B cell (primary cell): ENCODE measurements around the gene TESPA1. TPM values are rescaled to one million over a fixed set of nuclear protein-coding genes. Genes with fewer than 3 reads are reported as not detected.

Experiments used
- ATAC-seq: fragments of 200-7000 bp; cut with Tn5 transposase; one replicate; pipeline ENCODE4 v1.10.0; 2021; ENCODE audit warnings: low read depth, mild to moderate bottlenecking, moderate number of reproducible peaks, moderate library complexity
- CTCF ChIA-PET: fragments of 350-600 bp; sonication (Branson Sonifier 250); formaldehyde crosslinking; loops from one replicate; lab custom pipeline; 2021; ENCODE audit warnings: antibody characterized with exemption, inconsistent platforms; lab: Charles Lee
- POLR2A ChIA-PET: fragments of 350-600 bp; sonication (Branson Sonifier 250); formaldehyde crosslinking; loops from one replicate; lab custom pipeline; 2021; ENCODE audit warnings: antibody characterized with exemption; lab: Charles Lee
- DNase-seq: peaks from one replicate; pipeline ENCODE4 v3.0.0; 2013
- H2AFZ ChIP-seq: 2 replicates; pipeline ENCODE4 v1.6.1; 2012; ENCODE audit warnings: mild to moderate bottlenecking, low read depth, low read length; ENCODE audit not compliant: insufficient read depth, poor library complexity, severe bottlenecking
- H3K27ac ChIP-seq, 2 donors: 1 replicate in 1 of 2; 2 replicates in 1 of 2; pipeline ENCODE4 v1.5.1; 2012 to 2013; ENCODE audit warnings: low read length in 2 of 2, mild to moderate bottlenecking in 2 of 2, moderate library complexity in 1 of 2
- H3K27me3 ChIP-seq, 4 experiments: fragments of 200-600 bp in 1 of 4; sonication (generic) in 1 of 4; replicated peaks in 1 of 4; 1 replicate in 2 of 4; 2 replicates in 2 of 4; pipeline versions ENCODE4 v1.6.1 to v1.7.0; 2013 to 2016; ENCODE audit warnings: low read length in 3 of 4, mild to moderate bottlenecking in 2 of 4, mixed read lengths in 1 of 4, moderate library complexity in 1 of 4; ENCODE audit not compliant: insufficient read depth in 4 of 4, control insufficient read depth in 3 of 4; ENCODE audit errors: control extremely low read depth in 1 of 4
- H3K36me3 ChIP-seq, 2 experiments: replicated peaks in 1 of 2; 1 replicate in 1 of 2; 2 replicates in 1 of 2; pipeline versions ENCODE4 v1.6.1 to v1.7.1; 2013; ENCODE audit warnings: low read length in 1 of 2; ENCODE audit not compliant: insufficient read depth in 2 of 2, control insufficient read depth in 1 of 2; ENCODE audit errors: control extremely low read depth in 1 of 2, extremely low read depth in 1 of 2
- H3K4me1 ChIP-seq, 2 donors: fragments of 200-600 bp in 1 of 2; sonication (generic) in 1 of 2; 1 replicate in 1 of 2; 2 replicates in 1 of 2; pipeline versions ENCODE4 v1.5.1 to v1.6.1; 2013 to 2017; ENCODE audit warnings: low read length in 2 of 2; ENCODE audit not compliant: control insufficient read depth in 2 of 2, insufficient read depth in 2 of 2
- H3K4me2 ChIP-seq: replicated peaks from 2 replicates; pipeline ENCODE3; 2012; ENCODE audit warnings: mild to moderate bottlenecking, low read depth, low read length; ENCODE audit not compliant: poor library complexity, severe bottlenecking
- H3K4me3 ChIP-seq, 5 experiments: fragments of 200-600 bp in 1 of 5; sonication (generic) in 1 of 5; 1 replicate in 3 of 5; 2 replicates in 2 of 5; pipeline versions ENCODE4 v1.5.1 to v1.7.0; 2011 to 2016; ENCODE audit warnings: low read length in 4 of 5, mild to moderate bottlenecking in 4 of 5, low read depth in 2 of 5, control low read depth in 1 of 5, moderate library complexity in 1 of 5; ENCODE audit not compliant: insufficient read depth in 1 of 5; ENCODE audit errors: control extremely low read depth in 1 of 5, extremely low read depth in 1 of 5
- H3K79me2 ChIP-seq: fragments of 200-600 bp; sonication (generic); one replicate; pipeline ENCODE4 v1.6.0; 2016; ENCODE audit warnings: low read length; ENCODE audit not compliant: control insufficient read depth, insufficient read depth
- H3K9ac ChIP-seq: fragments of 200-600 bp; sonication (generic); 2 replicates; pipeline ENCODE4 v1.6.1; 2017; ENCODE audit warnings: mild to moderate bottlenecking, low read length, moderate library complexity
- H3K9me3 ChIP-seq, 3 donors: one replicate each; pipeline versions ENCODE4 v1.6.1 to v1.7.1; 2013; ENCODE audit warnings: low read length in 2 of 3; ENCODE audit not compliant: control insufficient read depth in 2 of 3, insufficient read depth in 1 of 3; ENCODE audit errors: control extremely low read depth in 1 of 3
- H4K20me1 ChIP-seq: 2 replicates; pipeline ENCODE4 v1.6.0; 2012; ENCODE audit warnings: mild to moderate bottlenecking, low read length; ENCODE audit not compliant: insufficient read depth, control insufficient read depth, poor library complexity, severe bottlenecking
- H3K27ac Mint-ChIP-seq: one replicate; pipeline ENCODE4 v1.8.0; 2021; ENCODE audit warnings: mixed read lengths
- H3K27me3 Mint-ChIP-seq: one replicate; pipeline ENCODE4 v1.8.0; 2021; ENCODE audit warnings: mixed read lengths
- H3K4me1 Mint-ChIP-seq: one replicate; pipeline ENCODE4 v1.8.0; 2021; ENCODE audit warnings: mixed read lengths
- H3K4me3 Mint-ChIP-seq: one replicate; pipeline ENCODE4 v1.8.0; 2021; ENCODE audit warnings: mixed read lengths
- H3K9me3 Mint-ChIP-seq: one replicate; pipeline ENCODE4 v1.8.0; 2022; ENCODE audit warnings: mixed read lengths; ENCODE audit not compliant: insufficient read depth
- CTCF ChIP-seq: fragments of 200-600 bp; IDR thresholded peaks from one replicate; pipeline ENCODE4 v1.8.0; 2022; ENCODE audit warnings: antibody characterized with exemption, mild to moderate bottlenecking
- EZH2 ChIP-seq: IDR thresholded peaks from 2 replicates; pipeline ENCODE4 v1.6.1; 2012; ENCODE audit warnings: borderline replicate concordance, low read depth, mild to moderate bottlenecking, moderate library complexity, low read length; ENCODE audit not compliant: insufficient read depth, poor library complexity, severe bottlenecking
- WGBS: methylation state at CpG from one replicate; pipeline ENCODE4 v1.1.5; 2013; ENCODE audit warnings: missing lambda C conversion rate; ENCODE audit not compliant: insufficient coverage; 5-methylcytosine and 5-hydroxymethylcytosine counted together
- intact Hi-C: fragments of 100-400 bp; cut with micrococcal nuclease; formaldehyde crosslinking; loops from one replicate; pipeline ENCODE4 v1.10.0; 2022
- polyA plus RNA-seq: library from polyadenylated mRNA; depleted of rRNA; stranded (reverse); fragments of >200 nt; gene quantifications from 2 replicates; pipeline ENCODE4 v1.2.3, GENCODE V29; 2012
- total RNA-seq, 2 donors: library from RNA; stranded (reverse); fragments of 120-200 nt in 1 of 2; gene quantifications; 1 replicate in 1 of 2; 2 replicates in 1 of 2; pipeline versions ENCODE4 v1.2.3 to v1.2.4, GENCODE V29; 2013 to 2022

The TESPA1 gene
- total and polyA plus RNA-seq, 2 donors (not counting 1 experiment from before 2014, with no cell fraction given) = 9.5 to 19.0 TPM

- peaks cover 3 to 13% (median 13%) of the 10 kb centered on the region in 3 donors for H3K9me3 ChIP-seq
- ChIA-PET POLR2A (no interaction called here), CTCF (no interaction called here)
- no peak for TF ChIP-seq CTCF
- no peak for TF ChIP-seq EZH2
- peaks cover 6% of the 10 kb centered on the region for H3K4me1 Mint-ChIP-seq
- H3K9me3 Mint-ChIP-seq = peaks cover 3% of the 10 kb centered on the region
- H2AFZ ChIP-seq = no peak overlapping the region
- no peaks in the 10 kb centered on the region for H3K36me3 ChIP-seq
- no peak overlapping the region for H3K4me2 ChIP-seq
- ATAC-seq (no peak), DNase-seq (no peak)
- H3K4me1 ChIP-seq = peaks cover 0 to 9% of the 10 kb centered on the region in 2 donors
- intact Hi-C loops = no loop called here
- H3K27ac ChIP-seq = no peak overlapping the region
- no peak overlapping the region for H3K27ac Mint-ChIP-seq
- no peaks in the 10 kb centered on the region for H3K79me2 ChIP-seq
- H3K27me3 ChIP-seq = peaks cover 0 to 33% (median 23%) of the 10 kb centered on the region in 4 experiments
- H4K20me1 ChIP-seq = no peaks in the 10 kb centered on the region
- no peak overlapping the region for H3K4me3 Mint-ChIP-seq
- H3K4me3 ChIP-seq = no peak overlapping the region
- WGBS = no CpG with 5 or more reads among the region's 3 CpGs
- H3K27me3 Mint-ChIP-seq = peaks cover 52% of the 10 kb centered on the region
- H3K9ac ChIP-seq = no peak overlapping the region
These were observed 32.9 kb upstream of the TESPA1 start for GRCh38 chr12:55017416-55017925.

- Histone ChIP-seq H3K9me3 (peaks cover 0 to 21% (median 20%) of the 10 kb centered on the region in 3 donors), H2AFZ (no peak overlapping the region), H3K27ac (no peak overlapping the region), H3K9ac (no peak overlapping the region), H3K4me2 (no peak overlapping the region), H3K27me3 (peaks cover 0 to 13% (median 0%) of the 10 kb centered on the region in 4 experiments), H3K4me1 (no peaks in the 10 kb centered on the region), H3K36me3 (no peaks in the 10 kb centered on the region), H3K79me2 (no peaks in the 10 kb centered on the region), H3K4me3 (no peak overlapping the region), H4K20me1 (no peaks in the 10 kb centered on the region)
- ChIA-PET CTCF (interaction anchor here (0.7 to 1.8 kb wide), 2 partner anchors 14 to 16 kb away, joined by 3 to 6 read pairs; no protein-coding TSS in a partner anchor), POLR2A (no interaction called here)
- ATAC-seq (no peak), DNase-seq (no peak)
- H3K4me3 Mint-ChIP-seq = no peak overlapping the region
- H3K27ac Mint-ChIP-seq = no peak overlapping the region
- TF ChIP-seq EZH2 = no peak
- TF ChIP-seq CTCF = no peak
- intact Hi-C loops = no loop called here
- H3K4me1 Mint-ChIP-seq = no peaks in the 10 kb centered on the region
- H3K27me3 Mint-ChIP-seq = peaks cover 31% of the 10 kb centered on the region
- 100% methylated on average over 1 of the region's 6 CpGs for WGBS
- peaks cover 14% of the 10 kb centered on the region for H3K9me3 Mint-ChIP-seq
These were observed 24.5 kb upstream of the TESPA1 start for GRCh38 chr12:55008944-55009585.
